MM.1S (cell line): ENCODE results near the gene DOCK4.

Source experiments
- DNase-seq: peaks from one replicate; pipeline ENCODE4 v3.0.0-alpha.2; 2015
- H2AFZ ChIP-seq: fragments of 300-600 bp; sonication (generic); 2 replicates; pipeline ENCODE4 v1.6.0; 2016; ENCODE audit warnings: antibody characterized with exemption, low read length
- H3F3A ChIP-seq: fragments of 300-600 bp; sonication (generic); 2 replicates; pipeline ENCODE4 v1.6.1; 2016; ENCODE audit warnings: mild to moderate bottlenecking, antibody characterized with exemption, low read length, moderate library complexity, mixed read lengths; ENCODE audit not compliant: insufficient read depth
- H3K27ac ChIP-seq: fragments of 300-600 bp; sonication (generic); 2 replicates; pipeline ENCODE4 v1.5.1; 2016; ENCODE audit warnings: mild to moderate bottlenecking, low read length
- H3K27me3 ChIP-seq: fragments of 300-600 bp; sonication (generic); replicated peaks from 2 replicates; pipeline ENCODE4 v1.6.0; 2016; ENCODE audit warnings: low read length; ENCODE audit not compliant: insufficient read depth
- H3K36me3 ChIP-seq: fragments of 300-600 bp; sonication (generic); replicated peaks from 2 replicates; pipeline ENCODE4 v1.6.1; 2016; ENCODE audit warnings: mild to moderate bottlenecking, low read length, mixed read lengths; ENCODE audit not compliant: insufficient read depth
- H3K4me1 ChIP-seq: fragments of 300-600 bp; sonication (generic); 2 replicates; pipeline ENCODE4 v1.6.1; 2016; ENCODE audit warnings: low read length, mixed read lengths
- H3K4me2 ChIP-seq: fragments of 300-600 bp; sonication (generic); 2 replicates; pipeline ENCODE4 v1.6.0; 2016; ENCODE audit warnings: low read depth, low read length
- H3K4me3 ChIP-seq: fragments of 300-600 bp; sonication (generic); 2 replicates; pipeline ENCODE4 v1.5.1; 2016; ENCODE audit warnings: low read length, mixed read lengths
- H3K79me2 ChIP-seq: fragments of 300-600 bp; sonication (generic); 2 replicates; pipeline ENCODE4 v1.6.1; 2016; ENCODE audit warnings: mixed run types, low read length, mixed read lengths
- H3K9ac ChIP-seq: fragments of 300-600 bp; sonication (generic); 2 replicates; pipeline ENCODE4 v1.6.1; 2016; ENCODE audit warnings: low read length, mixed read lengths
- H3K9me2 ChIP-seq: fragments of 300-600 bp; sonication (generic); replicated peaks from 2 replicates; pipeline ENCODE4 v1.6.1; 2016; ENCODE audit warnings: mild to moderate bottlenecking, low read length, mixed read lengths; ENCODE audit not compliant: insufficient read depth
- H3K9me3 ChIP-seq: fragments of 300-600 bp; sonication (generic); replicated peaks from 2 replicates; pipeline ENCODE4 v1.6.1; 2016; ENCODE audit warnings: mild to moderate bottlenecking, low read length, mixed read lengths; ENCODE audit not compliant: insufficient read depth
- H4K20me1 ChIP-seq: fragments of 300-600 bp; sonication (generic); 2 replicates; pipeline ENCODE4 v1.6.1; 2016; ENCODE audit warnings: mild to moderate bottlenecking, low read length, moderate library complexity, mixed read lengths; ENCODE audit not compliant: insufficient read depth
- CTCF ChIP-seq: fragments of 300-600 bp; sonication (generic); IDR thresholded peaks from 2 replicates; pipeline ENCODE4 v1.5.1; 2016; ENCODE audit warnings: antibody characterized with exemption, low read length, mixed read lengths
- EZH2 ChIP-seq: fragments of 300-600 bp; sonication (generic); optimal IDR thresholded peaks from 2 replicates; pipeline ENCODE3; 2017; ENCODE audit warnings: low read depth, mild to moderate bottlenecking, antibody characterized with exemption, low read length, mixed read lengths
- EZH2phosphoT487 ChIP-seq: fragments of 300-600 bp; sonication (generic); IDR thresholded peaks from 2 replicates; pipeline ENCODE4 v1.6.1; 2018; ENCODE audit warnings: antibody characterized with exemption, low read length

DOCK4 gene

GRCh38 chr7:112214268-112214667 lies 8.1 kb upstream of the DOCK4 start:
- Histone ChIP-seq H3K4me2 (no peak overlapping the region), H3K9ac (no peak overlapping the region), H2AFZ (no peak overlapping the region), H3K9me2 (no peaks in the 10 kb centered on the region), H3K36me3 (no peaks in the 10 kb centered on the region), H3K9me3 (no peaks in the 10 kb centered on the region), H3F3A (no peaks in the 10 kb centered on the region), H3K27ac (no peak overlapping the region), H4K20me1 (no peaks in the 10 kb centered on the region), H3K79me2 (peaks cover 92% of the 10 kb centered on the region), H3K4me3 (no peak overlapping the region), H3K4me1 (no peaks in the 10 kb centered on the region), H3K27me3 (no peaks in the 10 kb centered on the region)
- DNase-seq, result no peak
- no peak for TF ChIP-seq EZH2
- no peak for TF ChIP-seq CTCF
- no peak for TF ChIP-seq EZH2phosphoT487

- Histone ChIP-seq H3K4me1 (no peaks in the 10 kb centered on the region), H3K9me2 (no peaks in the 10 kb centered on the region), H3K4me3 (no peak overlapping the region), H3K9me3 (no peaks in the 10 kb centered on the region), H3K27ac (no peak overlapping the region), H3K4me2 (no peak overlapping the region), H3K36me3 (no peaks in the 10 kb centered on the region), H3K9ac (no peak overlapping the region), H2AFZ (no peak overlapping the region), H4K20me1 (no peaks in the 10 kb centered on the region), H3F3A (no peaks in the 10 kb centered on the region), H3K79me2 (peaks cover 94% of the 10 kb centered on the region), H3K27me3 (no peaks in the 10 kb centered on the region)
- no peak for TF ChIP-seq CTCF
- no peak for TF ChIP-seq EZH2
- no peak for TF ChIP-seq EZH2phosphoT487
- DNase-seq, result no peak
Observed at GRCh38 chr7:112213735-112214134, 7.5 kb upstream of the DOCK4 start.

- Histone ChIP-seq H3F3A (0 out of 2 replicates have a peak, but pooled peaks cover 3% of the 10 kb centered on the region), H3K9me3 (no peaks in the 10 kb centered on the region), H3K9me2 (no peaks in the 10 kb centered on the region), H3K27ac (no peak overlapping the region), H2AFZ (no peak overlapping the region), H3K79me2 (peaks cover 95% of the 10 kb centered on the region), H3K4me2 (no peak overlapping the region), H3K4me3 (no peak overlapping the region), H3K4me1 (no peaks in the 10 kb centered on the region; the same call in 1 of the 2 replicates), H3K9ac (no peak overlapping the region), H3K36me3 (no peaks in the 10 kb centered on the region), H3K27me3 (no peaks in the 10 kb centered on the region), H4K20me1 (no peaks in the 10 kb centered on the region)
- TF ChIP-seq EZH2phosphoT487, result no peak
- no peak for TF ChIP-seq CTCF
- TF ChIP-seq EZH2, result no peak
- no peak for DNase-seq
Observed at GRCh38 chr7:112212571-112212970, 6.4 kb upstream of the DOCK4 start.
